CD8-positive, alpha-beta memory T cell (primary cell): ENCODE measurements around the gene NWD2. TPM values are rescaled to one million over a fixed set of nuclear protein-coding genes. Genes with fewer than 3 reads are reported as not detected.
"Not testable (repeated sequence)": the region's sequence is repeated elsewhere in the genome, so short reads cannot be mapped to it uniquely, and the experiment has no call there.

Source experiments
- CTCF ChIA-PET: fragments of 350-600 bp; sonication (Branson Sonifier 250); formaldehyde crosslinking; loops from one replicate; lab custom pipeline; 2021; ENCODE audit warnings: antibody characterized with exemption; lab: Charles Lee
- POLR2A ChIA-PET: fragments of 350-600 bp; sonication (Branson Sonifier 250); formaldehyde crosslinking; loops from one replicate; lab custom pipeline; 2021; ENCODE audit warnings: antibody characterized with exemption; lab: Charles Lee
- DNase-seq, 5 donors: peaks; one replicate each; pipeline versions ENCODE4 v3.0.0 to v3.0.0-alpha.2; 2020 to 2022; ENCODE audit warnings: mixed read lengths in 1 of 5
- H3K27ac ChIP-seq: one replicate; pipeline ENCODE4 v1.7.0; 2013; ENCODE audit warnings: low read depth, mild to moderate bottlenecking, low read length, moderate library complexity
- H3K27me3 ChIP-seq: 2 replicates; pipeline ENCODE4 v1.7.0; 2013; ENCODE audit warnings: low read length, mild to moderate bottlenecking; ENCODE audit not compliant: insufficient read depth, poor library complexity, severe bottlenecking
- H3K36me3 ChIP-seq: 2 replicates; pipeline ENCODE4 v1.7.0; 2013; ENCODE audit warnings: mild to moderate bottlenecking, low read length, moderate library complexity; ENCODE audit not compliant: insufficient read depth
- H3K4me1 ChIP-seq: 2 replicates; pipeline ENCODE4 v1.7.0; 2013; ENCODE audit warnings: mild to moderate bottlenecking, low read length, moderate library complexity; ENCODE audit not compliant: insufficient read depth
- H3K4me3 ChIP-seq: 2 replicates; pipeline ENCODE4 v1.7.0; 2013; ENCODE audit warnings: mild to moderate bottlenecking, low read length
- H3K9me3 ChIP-seq: 2 replicates; pipeline ENCODE4 v1.7.0; 2013; ENCODE audit warnings: mild to moderate bottlenecking, low read length
- H3K27ac Mint-ChIP-seq, 8 donors: one replicate each; pipeline ENCODE4 v1.8.0; 2020 to 2021; ENCODE audit warnings: mixed read lengths in 8 of 8, mild to moderate bottlenecking in 6 of 8, inconsistent platforms in 3 of 8, moderate library complexity in 3 of 8
- H3K27me3 Mint-ChIP-seq, 2 donors: one replicate each; pipeline ENCODE4 v1.8.0; 2020 to 2021; ENCODE audit warnings: mixed read lengths in 2 of 2, mild to moderate bottlenecking in 1 of 2, moderate library complexity in 1 of 2
- H3K36me3 Mint-ChIP-seq, 3 donors: one replicate each; pipeline ENCODE4 v1.8.0; 2020 to 2021; ENCODE audit warnings: mixed read lengths in 3 of 3, inconsistent platforms in 1 of 3, mild to moderate bottlenecking in 1 of 3
- H3K4me1 Mint-ChIP-seq, 3 donors: one replicate each; pipeline ENCODE4 v1.8.0; 2020 to 2021; ENCODE audit warnings: mixed read lengths in 3 of 3, inconsistent platforms in 1 of 3, mild to moderate bottlenecking in 1 of 3
- H3K4me3 Mint-ChIP-seq, 7 donors: one replicate each; pipeline ENCODE4 v1.8.0; 2020 to 2021; ENCODE audit warnings: mixed read lengths in 7 of 7, mild to moderate bottlenecking in 6 of 7, moderate library complexity in 4 of 7, inconsistent platforms in 2 of 7
- H3K9me3 Mint-ChIP-seq, 5 donors: one replicate each; pipeline ENCODE4 v1.8.0; 2020 to 2022; ENCODE audit warnings: mixed read lengths in 5 of 5, mild to moderate bottlenecking in 3 of 5, moderate library complexity in 2 of 5, inconsistent platforms in 1 of 5
- polyA plus RNA-seq: library from polyadenylated mRNA; unstranded; fragments of 300-500 nt; fragmentation: Illumina TruSeq; gene quantifications from one replicate; pipeline ENCODE4 v1.2.3, GENCODE V29; 2021
- total RNA-seq, 2 experiments: library from RNA; stranded (reverse); gene quantifications; one replicate each; pipeline ENCODE4 v1.2.3, GENCODE V29; 2021

The NWD2 gene
- total and polyA plus RNA-seq, 3 experiments from 2014 or later, result not detected

GRCh38 chr4:37389967-37390580, 145.5 kb downstream of the NWD2 start:
- Histone ChIP-seq H3K27me3 (no peaks in the 10 kb centered on the region), H3K9me3 (no peaks in the 10 kb centered on the region), H3K4me3 (no peak overlapping the region), H3K27ac (no peak overlapping the region), H3K36me3 (no peaks in the 10 kb centered on the region), H3K4me1 (no peaks in the 10 kb centered on the region)
- Mint-ChIP-seq H3K27ac (peak overlapping the region in 1 of 8 donors; percentile 9), H3K9me3 (no peaks in the 10 kb centered on the region), H3K4me3 (no peak overlapping the region), H3K27me3 (peaks cover 2 to 18% of the 10 kb centered on the region in 2 donors), H3K36me3 (no peaks in the 10 kb centered on the region), H3K4me1 (no peaks in the 10 kb centered on the region)
- ChIA-PET CTCF (interaction anchor here (0.9 kb wide), 1 partner anchor 13 kb away, joined by 4 read pairs; no protein-coding TSS in a partner anchor), POLR2A (no interaction called here)
- peak in 1 of 5 donors; percentile 7 for DNase-seq

GRCh38 chr4:37392521-37393255, 148.1 kb downstream of the NWD2 start:
- H3K4me3 ChIP-seq, result no peak overlapping the region
- DNase-seq, result no peak
- ChIA-PET POLR2A (no interaction called here), CTCF (no interaction called here)
- no peak overlapping the region for H3K27ac ChIP-seq
- no peak overlapping the region for H3K4me3 Mint-ChIP-seq
- no peaks in the 10 kb centered on the region for H3K9me3 ChIP-seq
- H3K9me3 Mint-ChIP-seq, result peaks cover 0 to 3% (median 0%) of the 10 kb centered on the region in 5 donors
- H3K4me1 ChIP-seq, result no peaks in the 10 kb centered on the region
- no peak overlapping the region for H3K27ac Mint-ChIP-seq
- no peaks in the 10 kb centered on the region for H3K4me1 Mint-ChIP-seq
- no peaks in the 10 kb centered on the region for H3K36me3 Mint-ChIP-seq
- no peaks in the 10 kb centered on the region for H3K36me3 ChIP-seq
- H3K27me3 Mint-ChIP-seq, result peaks cover 2 to 32% of the 10 kb centered on the region in 2 donors
- no peaks in the 10 kb centered on the region for H3K27me3 ChIP-seq

- H3K4me3 Mint-ChIP-seq, result no peak overlapping the region
- no peak overlapping the region for H3K4me3 ChIP-seq
- no peaks in the 10 kb centered on the region for H3K36me3 ChIP-seq
- H3K27ac ChIP-seq, result no peak overlapping the region
- H3K27ac Mint-ChIP-seq, result no peak overlapping the region
- no peak for DNase-seq
- no peaks in the 10 kb centered on the region for H3K36me3 Mint-ChIP-seq
- peaks cover 0 to 3% (median 0%) of the 10 kb centered on the region in 5 donors for H3K9me3 Mint-ChIP-seq
- peaks cover 2 to 34% of the 10 kb centered on the region in 2 donors for H3K27me3 Mint-ChIP-seq
- POLR2A ChIA-PET, result no interaction called here
- no peaks in the 10 kb centered on the region for H3K4me1 Mint-ChIP-seq
- no peaks in the 10 kb centered on the region for H3K9me3 ChIP-seq
- no peaks in the 10 kb centered on the region for H3K4me1 ChIP-seq
- H3K27me3 ChIP-seq, result no peaks in the 10 kb centered on the region
- CTCF ChIA-PET, result no interaction called here
Measured at GRCh38 chr4:37393321-37393720, 148.8 kb downstream of the NWD2 start.

- Histone ChIP-seq H3K27me3 (no peaks in the 10 kb centered on the region), H3K4me1 (no peaks in the 10 kb centered on the region), H3K36me3 (no peaks in the 10 kb centered on the region), H3K4me3 (no peak overlapping the region), H3K27ac (no peak overlapping the region), H3K9me3 (no peaks in the 10 kb centered on the region)
- no peaks in the 10 kb centered on the region for H3K4me1 Mint-ChIP-seq
- ChIA-PET POLR2A (no interaction called here), CTCF (no interaction called here)
- H3K27me3 Mint-ChIP-seq, result peaks cover 2 to 31% of the 10 kb centered on the region in 2 donors
- H3K9me3 Mint-ChIP-seq, result peaks cover 0 to 3% (median 0%) of the 10 kb centered on the region in 5 donors
- no peaks in the 10 kb centered on the region for H3K36me3 Mint-ChIP-seq
- H3K27ac Mint-ChIP-seq, result no peak overlapping the region
- H3K4me3 Mint-ChIP-seq, result no peak overlapping the region
- DNase-seq, result no peak
Measured at GRCh38 chr4:37393889-37394288, 149.3 kb downstream of the NWD2 start.

- Histone ChIP-seq H3K9me3 (no peaks in the 10 kb centered on the region), H3K27ac (no peak overlapping the region), H3K4me3 (no peak overlapping the region), H3K36me3 (no peaks in the 10 kb centered on the region), H3K4me1 (no peaks in the 10 kb centered on the region), H3K27me3 (no peaks in the 10 kb centered on the region)
- H3K9me3 Mint-ChIP-seq, result peaks cover 0 to 3% (median 0%) of the 10 kb centered on the region in 5 donors
- ChIA-PET CTCF (no interaction called here), POLR2A (no interaction called here)
- H3K4me3 Mint-ChIP-seq, result no peak overlapping the region
- no peak overlapping the region for H3K27ac Mint-ChIP-seq
- peaks cover 2 to 27% of the 10 kb centered on the region in 2 donors for H3K27me3 Mint-ChIP-seq
- H3K36me3 Mint-ChIP-seq, result no peaks in the 10 kb centered on the region
- no peak for DNase-seq
- no peaks in the 10 kb centered on the region for H3K4me1 Mint-ChIP-seq
Measured at GRCh38 chr4:37397505-37397904, 153.0 kb downstream of the NWD2 start.

GRCh38 chr4:37400241-37400881, 155.8 kb downstream of the NWD2 start:
- Histone ChIP-seq H3K27ac (no peak overlapping the region), H3K9me3 (no peaks in the 10 kb centered on the region), H3K4me1 (no peaks in the 10 kb centered on the region), H3K36me3 (no peaks in the 10 kb centered on the region), H3K27me3 (no peaks in the 10 kb centered on the region), H3K4me3 (no peak overlapping the region)
- CTCF ChIA-PET, result no interaction called here
- H3K27ac Mint-ChIP-seq, result no peak overlapping the region
- POLR2A ChIA-PET, result no interaction called here
- H3K4me3 Mint-ChIP-seq, result no peak overlapping the region
- DNase-seq, result no peak
- H3K27me3 Mint-ChIP-seq, result peaks cover 7 to 33% of the 10 kb centered on the region in 2 donors
- H3K36me3 Mint-ChIP-seq, result no peaks in the 10 kb centered on the region
- no peaks in the 10 kb centered on the region for H3K4me1 Mint-ChIP-seq
- H3K9me3 Mint-ChIP-seq, result peaks cover 0 to 9% (median 0%) of the 10 kb centered on the region in 5 donors

- H3K27ac Mint-ChIP-seq, H3K4me1 Mint-ChIP-seq, H3K27ac ChIP-seq, H3K27me3 ChIP-seq, CTCF ChIA-PET, H3K9me3 ChIP-seq, H3K36me3 ChIP-seq, H3K4me3 Mint-ChIP-seq, H3K4me3 ChIP-seq, H3K36me3 Mint-ChIP-seq, DNase-seq, H3K4me1 ChIP-seq, POLR2A ChIA-PET: not testable (repeated sequence)
- Mint-ChIP-seq H3K9me3 (peaks cover 3 to 13% (median 4%) of the 10 kb centered on the region in 5 donors), H3K27me3 (peaks cover 14 to 35% of the 10 kb centered on the region in 2 donors)
Measured at GRCh38 chr4:37407938-37408826, 163.6 kb downstream of the NWD2 start.
